ENCODE results near the gene RIF1. TPM values are rescaled to one million over a fixed set of nuclear protein-coding genes. Genes with fewer than 3 reads are reported as not detected.
A peak's percentile ranks its signal among the peaks of the same experiment; 100 is the strongest.

The RIF1 gene, protein sequence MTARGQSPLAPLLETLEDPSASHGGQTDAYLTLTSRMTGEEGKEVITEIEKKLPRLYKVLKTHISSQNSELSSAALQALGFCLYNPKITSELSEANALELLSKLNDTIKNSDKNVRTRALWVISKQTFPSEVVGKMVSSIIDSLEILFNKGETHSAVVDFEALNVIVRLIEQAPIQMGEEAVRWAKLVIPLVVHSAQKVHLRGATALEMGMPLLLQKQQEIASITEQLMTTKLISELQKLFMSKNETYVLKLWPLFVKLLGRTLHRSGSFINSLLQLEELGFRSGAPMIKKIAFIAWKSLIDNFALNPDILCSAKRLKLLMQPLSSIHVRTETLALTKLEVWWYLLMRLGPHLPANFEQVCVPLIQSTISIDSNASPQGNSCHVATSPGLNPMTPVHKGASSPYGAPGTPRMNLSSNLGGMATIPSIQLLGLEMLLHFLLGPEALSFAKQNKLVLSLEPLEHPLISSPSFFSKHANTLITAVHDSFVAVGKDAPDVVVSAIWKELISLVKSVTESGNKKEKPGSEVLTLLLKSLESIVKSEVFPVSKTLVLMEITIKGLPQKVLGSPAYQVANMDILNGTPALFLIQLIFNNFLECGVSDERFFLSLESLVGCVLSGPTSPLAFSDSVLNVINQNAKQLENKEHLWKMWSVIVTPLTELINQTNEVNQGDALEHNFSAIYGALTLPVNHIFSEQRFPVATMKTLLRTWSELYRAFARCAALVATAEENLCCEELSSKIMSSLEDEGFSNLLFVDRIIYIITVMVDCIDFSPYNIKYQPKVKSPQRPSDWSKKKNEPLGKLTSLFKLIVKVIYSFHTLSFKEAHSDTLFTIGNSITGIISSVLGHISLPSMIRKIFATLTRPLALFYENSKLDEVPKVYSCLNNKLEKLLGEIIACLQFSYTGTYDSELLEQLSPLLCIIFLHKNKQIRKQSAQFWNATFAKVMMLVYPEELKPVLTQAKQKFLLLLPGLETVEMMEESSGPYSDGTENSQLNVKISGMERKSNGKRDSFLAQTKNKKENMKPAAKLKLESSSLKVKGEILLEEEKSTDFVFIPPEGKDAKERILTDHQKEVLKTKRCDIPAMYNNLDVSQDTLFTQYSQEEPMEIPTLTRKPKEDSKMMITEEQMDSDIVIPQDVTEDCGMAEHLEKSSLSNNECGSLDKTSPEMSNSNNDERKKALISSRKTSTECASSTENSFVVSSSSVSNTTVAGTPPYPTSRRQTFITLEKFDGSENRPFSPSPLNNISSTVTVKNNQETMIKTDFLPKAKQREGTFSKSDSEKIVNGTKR (N-terminal part only)
- 2.4 and 3.0 TPM in 2 replicates for polyA plus RNA-seq (2012; rRNA removed)
- 2.8 and 2.9 TPM in 2 replicates for polyA plus RNA-seq (2012; cell fraction: cytosol; rRNA removed)
- 4.6 and 8.3 TPM in 2 replicates for polyA plus RNA-seq (2012; cell fraction: nucleus; rRNA removed)

DNA sequence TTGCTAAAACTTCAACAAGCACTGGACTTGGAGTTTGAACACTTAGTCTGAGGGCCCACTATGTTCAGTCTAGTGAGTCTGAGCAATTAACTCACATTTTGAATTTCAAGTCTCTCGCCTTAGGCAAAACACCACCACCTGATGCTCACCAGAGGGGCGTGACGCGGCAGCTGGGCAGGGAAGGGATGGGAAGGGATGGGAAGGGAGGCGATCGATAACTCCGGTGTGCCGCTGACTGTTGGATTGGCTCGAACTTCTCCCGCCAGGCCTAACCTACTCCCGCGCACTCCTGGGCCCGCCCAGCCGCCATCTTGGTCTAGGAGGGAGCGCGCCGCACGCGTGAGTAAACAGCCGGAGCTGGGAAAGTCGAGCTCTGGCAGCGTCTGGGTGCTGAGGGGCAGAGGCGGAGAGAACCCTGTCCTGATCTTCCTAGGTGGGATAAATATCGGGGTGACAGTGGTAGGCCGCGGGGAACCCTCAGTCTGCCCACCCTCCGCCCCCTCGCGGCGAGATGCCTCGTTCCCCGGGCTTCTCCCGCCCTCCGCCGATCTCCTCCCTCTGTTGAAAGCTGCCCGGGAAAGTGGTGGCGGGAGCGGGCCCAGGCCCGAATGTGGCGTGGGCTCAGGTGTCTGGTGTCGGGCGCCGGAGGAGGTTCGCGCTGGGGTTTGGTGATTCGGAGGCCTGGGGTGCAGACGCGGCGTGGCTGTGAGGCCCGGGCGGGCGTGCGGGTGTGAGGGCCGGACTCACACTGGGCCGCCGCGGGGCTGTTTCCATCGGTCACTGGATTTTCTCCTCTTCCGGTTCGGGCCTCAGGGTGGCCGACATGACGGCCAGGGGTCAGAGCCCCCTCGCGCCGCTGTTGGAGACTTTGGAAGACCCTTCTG, at the start of gene RIF1:
Gene RIF1 (plus strand): TSS at position 302 of the 884 bp plus-strand sequence. CDS start 522 bp downstream, at position 824.
- H3K27me3 ChIP-seq (ENCODE audit: insufficient read depth) = no peaks in the 10 kb centered on the region
- 2% methylated on average over 34 of the region's 65 CpGs for WGBS (ENCODE audit: low lambda C conversion rate)
- ChIA-PET CTCF (interaction anchor here (0.6 to 1.4 kb wide), 7 partner anchors 13 to 1874 kb away, joined by 3 to 5 read pairs (median 3); no protein-coding TSS in a partner anchor), POLR2A (interaction anchor here (1.4 kb wide), 1 partner anchor 149 kb away, joined by 5 read pairs; no protein-coding TSS in a partner anchor)
- peaks cover 17 to 32% of the 10 kb centered on the region in 2 experiments for H3K36me3 ChIP-seq (replicated peaks in 1 of 2; ENCODE audit: control insufficient read depth in 1 of 2, insufficient read depth in 2 of 2, low read length in 1 of 2)
- H3F3A ChIP-seq (replicated peaks; ENCODE audit: insufficient read depth) = no peaks in the 10 kb centered on the region
- peak within 1 kb of the TSS; percentile 82 for H3K4me2 ChIP-seq
- peaks cover 0 to 9% of the 10 kb centered on the region in 2 experiments; a peak in 3 of 4 replicates for H3K4me1 ChIP-seq (ENCODE audit: control insufficient read depth in 1 of 2, insufficient read depth in 2 of 2, low read depth in 1 of 2, low read length in 1 of 2)
- no peaks in the 10 kb centered on the region for H3K9me2 ChIP-seq
- H3K79me2 ChIP-seq (ENCODE audit: insufficient read depth) = peaks cover 51% of the 10 kb centered on the region
- peak within 1 kb of the TSS; percentile 97 for H3K9ac ChIP-seq
- H2AFZ ChIP-seq (ENCODE audit: low read depth) = peak within 1 kb of the TSS; percentile 95
- peak within 1 kb of the TSS; percentile 82 for H3K4me3 ChIP-seq (ENCODE audit: low read depth in 2 of 2, low read length in 1 of 2)
- peak; percentile 93 for DNase-seq
- peak within 1 kb of the TSS; percentile 91 for H3K27ac ChIP-seq (ENCODE audit: low read depth in 2 of 2, low read length in 1 of 2)
- TF ChIP-seq SIN3A (IDR thresholded peaks at IDR 0.05; ENCODE audit: borderline replicate concordance, low read depth, low read length) (peak; percentile 95; the same call in 1 of the 2 replicates), FOSL2 (IDR thresholded peaks at IDR 0.05; ENCODE audit: borderline replicate concordance, low read depth) (no peak), FOXM1 (IDR thresholded peaks at IDR 0.05; ENCODE audit: low read depth) (no peak), GABPA (IDR thresholded peaks at IDR 0.05; ENCODE audit: low read depth) (peak; percentile 17; the same call in 1 of the 2 replicates), POLR2AphosphoS5 (IDR thresholded peaks at IDR 0.05; ENCODE audit: low read depth, low read length) (peak; percentile 95), ELF1 (IDR thresholded peaks at IDR 0.05) (0 out of 2 replicates have a peak, but pooled peaks have one; percentile 3), EZH2phosphoT487 (IDR thresholded peaks at IDR 0.05; ENCODE audit: borderline replicate concordance, low read depth) (no peak), SMC3 (IDR thresholded peaks at IDR 0.05; ENCODE audit: low read depth, low read length) (peak; percentile 29; the same call in 1 of the 2 replicates), TAF1 (IDR thresholded peaks at IDR 0.05; ENCODE audit: borderline replicate concordance, low read depth, low read length) (peak; percentile 88), NRF1 (IDR thresholded peaks at IDR 0.05; ENCODE audit: low read depth, low read length) (no peak), YY1 (IDR thresholded peaks at IDR 0.05; ENCODE audit: low read depth) (peak; percentile 97), MXI1 (IDR thresholded peaks at IDR 0.05; ENCODE audit: low read depth, low read length) (peak; percentile 92), FOXJ3 (CRISPR knock-in tag; IDR thresholded peaks at IDR 0.05) (peak; percentile 70)
- TF ChIP-seq, protein P1, sequence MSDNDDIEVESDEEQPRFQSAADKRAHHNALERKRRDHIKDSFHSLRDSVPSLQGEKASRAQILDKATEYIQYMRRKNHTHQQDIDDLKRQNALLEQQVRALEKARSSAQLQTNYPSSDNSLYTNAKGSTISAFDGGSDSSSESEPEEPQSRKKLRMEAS (IDR thresholded peaks at IDR 0.05; ENCODE audit: low read depth) = peak; percentile 91
- TF ChIP-seq, protein P2, sequence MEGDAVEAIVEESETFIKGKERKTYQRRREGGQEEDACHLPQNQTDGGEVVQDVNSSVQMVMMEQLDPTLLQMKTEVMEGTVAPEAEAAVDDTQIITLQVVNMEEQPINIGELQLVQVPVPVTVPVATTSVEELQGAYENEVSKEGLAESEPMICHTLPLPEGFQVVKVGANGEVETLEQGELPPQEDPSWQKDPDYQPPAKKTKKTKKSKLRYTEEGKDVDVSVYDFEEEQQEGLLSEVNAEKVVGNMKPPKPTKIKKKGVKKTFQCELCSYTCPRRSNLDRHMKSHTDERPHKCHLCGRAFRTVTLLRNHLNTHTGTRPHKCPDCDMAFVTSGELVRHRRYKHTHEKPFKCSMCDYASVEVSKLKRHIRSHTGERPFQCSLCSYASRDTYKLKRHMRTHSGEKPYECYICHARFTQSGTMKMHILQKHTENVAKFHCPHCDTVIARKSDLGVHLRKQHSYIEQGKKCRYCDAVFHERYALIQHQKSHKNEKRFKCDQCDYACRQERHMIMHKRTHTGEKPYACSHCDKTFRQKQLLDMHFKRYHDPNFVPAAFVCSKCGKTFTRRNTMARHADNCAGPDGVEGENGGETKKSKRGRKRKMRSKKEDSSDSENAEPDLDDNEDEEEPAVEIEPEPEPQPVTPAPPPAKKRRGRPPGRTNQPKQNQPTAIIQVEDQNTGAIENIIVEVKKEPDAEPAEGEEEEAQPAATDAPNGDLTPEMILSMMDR (IDR thresholded peaks at IDR 0.05) = peak; percentile 75
- TF ChIP-seq, protein P3, sequence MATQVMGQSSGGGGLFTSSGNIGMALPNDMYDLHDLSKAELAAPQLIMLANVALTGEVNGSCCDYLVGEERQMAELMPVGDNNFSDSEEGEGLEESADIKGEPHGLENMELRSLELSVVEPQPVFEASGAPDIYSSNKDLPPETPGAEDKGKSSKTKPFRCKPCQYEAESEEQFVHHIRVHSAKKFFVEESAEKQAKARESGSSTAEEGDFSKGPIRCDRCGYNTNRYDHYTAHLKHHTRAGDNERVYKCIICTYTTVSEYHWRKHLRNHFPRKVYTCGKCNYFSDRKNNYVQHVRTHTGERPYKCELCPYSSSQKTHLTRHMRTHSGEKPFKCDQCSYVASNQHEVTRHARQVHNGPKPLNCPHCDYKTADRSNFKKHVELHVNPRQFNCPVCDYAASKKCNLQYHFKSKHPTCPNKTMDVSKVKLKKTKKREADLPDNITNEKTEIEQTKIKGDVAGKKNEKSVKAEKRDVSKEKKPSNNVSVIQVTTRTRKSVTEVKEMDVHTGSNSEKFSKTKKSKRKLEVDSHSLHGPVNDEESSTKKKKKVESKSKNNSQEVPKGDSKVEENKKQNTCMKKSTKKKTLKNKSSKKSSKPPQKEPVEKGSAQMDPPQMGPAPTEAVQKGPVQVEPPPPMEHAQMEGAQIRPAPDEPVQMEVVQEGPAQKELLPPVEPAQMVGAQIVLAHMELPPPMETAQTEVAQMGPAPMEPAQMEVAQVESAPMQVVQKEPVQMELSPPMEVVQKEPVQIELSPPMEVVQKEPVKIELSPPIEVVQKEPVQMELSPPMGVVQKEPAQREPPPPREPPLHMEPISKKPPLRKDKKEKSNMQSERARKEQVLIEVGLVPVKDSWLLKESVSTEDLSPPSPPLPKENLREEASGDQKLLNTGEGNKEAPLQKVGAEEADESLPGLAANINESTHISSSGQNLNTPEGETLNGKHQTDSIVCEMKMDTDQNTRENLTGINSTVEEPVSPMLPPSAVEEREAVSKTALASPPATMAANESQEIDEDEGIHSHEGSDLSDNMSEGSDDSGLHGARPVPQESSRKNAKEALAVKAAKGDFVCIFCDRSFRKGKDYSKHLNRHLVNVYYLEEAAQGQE (IDR thresholded peaks at IDR 0.05; ENCODE audit: low read depth, low read length) = peak; percentile 65; the same call in 1 of the 2 replicates
- TF ChIP-seq, protein P4, sequence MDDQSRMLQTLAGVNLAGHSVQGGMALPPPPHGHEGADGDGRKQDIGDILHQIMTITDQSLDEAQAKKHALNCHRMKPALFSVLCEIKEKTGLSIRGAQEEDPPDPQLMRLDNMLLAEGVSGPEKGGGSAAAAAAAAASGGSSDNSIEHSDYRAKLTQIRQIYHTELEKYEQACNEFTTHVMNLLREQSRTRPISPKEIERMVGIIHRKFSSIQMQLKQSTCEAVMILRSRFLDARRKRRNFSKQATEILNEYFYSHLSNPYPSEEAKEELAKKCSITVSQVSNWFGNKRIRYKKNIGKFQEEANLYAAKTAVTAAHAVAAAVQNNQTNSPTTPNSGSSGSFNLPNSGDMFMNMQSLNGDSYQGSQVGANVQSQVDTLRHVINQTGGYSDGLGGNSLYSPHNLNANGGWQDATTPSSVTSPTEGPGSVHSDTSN (IDR thresholded peaks at IDR 0.05) = no peak
- peaks cover 9% of the 10 kb centered on the region for H4K20me1 ChIP-seq (ENCODE audit: insufficient read depth)
- no peaks in the 10 kb centered on the region for H3K9me3 ChIP-seq
